ENCODE data around the gene ZNF655. TPM values are rescaled to one million over a fixed set of nuclear protein-coding genes. Genes with fewer than 3 reads are reported as not detected.

The ZNF655 gene
- total and polyA plus RNA-seq, 2 experiments from 2014 or later = 20.6 to 55.8 TPM

GRCh38 chr7:99525713-99526440, 32.6 kb upstream of the ZNF655 start:
- peaks cover 66% of the 10 kb centered on the region for H3K36me3 Mint-ChIP-seq (ENCODE audit: low read depth)
- no peaks in the 10 kb centered on the region for H3K4me1 Mint-ChIP-seq
- Histone ChIP-seq H4K20me1 (replicated peaks; ENCODE audit: insufficient read depth) (no peaks in the 10 kb centered on the region; the same call in 1 of the 2 replicates), H3F3A (replicated peaks; ENCODE audit: low read depth) (peaks cover 2% of the 10 kb centered on the region; the same call in 1 of the 2 replicates), H3K4me1 (ENCODE audit: insufficient read depth) (no peaks in the 10 kb centered on the region), H3K36me3 (ENCODE audit: insufficient read depth) (peaks cover 20% of the 10 kb centered on the region), H3K27ac (ENCODE audit: low read depth) (no peak overlapping the region), H3K4me3 (no peak overlapping the region), H2AFZ (no peak overlapping the region), H3K4me2 (no peak overlapping the region), H3K79me2 (replicated peaks; ENCODE audit: insufficient read depth) (no peaks in the 10 kb centered on the region), H3K27me3 (ENCODE audit: insufficient read depth) (no peaks in the 10 kb centered on the region), H3K9me2 (ENCODE audit: insufficient read depth) (peaks cover 6% of the 10 kb centered on the region; the same call in 1 of the 2 replicates)
- no peak overlapping the region for H3K4me3 Mint-ChIP-seq
- no peak overlapping the region for H3K27ac Mint-ChIP-seq
- peaks cover 17% of the 10 kb centered on the region for H3K27me3 Mint-ChIP-seq (ENCODE audit: insufficient read depth, low read depth, poor library complexity)
- DNase-seq (ENCODE audit: low spot score) (peak; percentile 54), ATAC-seq (peak; percentile 68)
- TF ChIP-seq ETS1 (IDR thresholded peaks at IDR 0.05) (no peak), CREB1 (CRISPR knock-in tag; IDR thresholded peaks at IDR 0.05; ENCODE audit: low read depth) (no peak), ZNF331 (CRISPR knock-in tag; IDR thresholded peaks at IDR 0.05; ENCODE audit: low read depth) (no peak), CTCF (conservative IDR thresholded peaks at IDR 0.05; ENCODE audit: low read depth in 2 of 2) (peak; percentile 63 to 79)
- TF ChIP-seq, protein P1, sequence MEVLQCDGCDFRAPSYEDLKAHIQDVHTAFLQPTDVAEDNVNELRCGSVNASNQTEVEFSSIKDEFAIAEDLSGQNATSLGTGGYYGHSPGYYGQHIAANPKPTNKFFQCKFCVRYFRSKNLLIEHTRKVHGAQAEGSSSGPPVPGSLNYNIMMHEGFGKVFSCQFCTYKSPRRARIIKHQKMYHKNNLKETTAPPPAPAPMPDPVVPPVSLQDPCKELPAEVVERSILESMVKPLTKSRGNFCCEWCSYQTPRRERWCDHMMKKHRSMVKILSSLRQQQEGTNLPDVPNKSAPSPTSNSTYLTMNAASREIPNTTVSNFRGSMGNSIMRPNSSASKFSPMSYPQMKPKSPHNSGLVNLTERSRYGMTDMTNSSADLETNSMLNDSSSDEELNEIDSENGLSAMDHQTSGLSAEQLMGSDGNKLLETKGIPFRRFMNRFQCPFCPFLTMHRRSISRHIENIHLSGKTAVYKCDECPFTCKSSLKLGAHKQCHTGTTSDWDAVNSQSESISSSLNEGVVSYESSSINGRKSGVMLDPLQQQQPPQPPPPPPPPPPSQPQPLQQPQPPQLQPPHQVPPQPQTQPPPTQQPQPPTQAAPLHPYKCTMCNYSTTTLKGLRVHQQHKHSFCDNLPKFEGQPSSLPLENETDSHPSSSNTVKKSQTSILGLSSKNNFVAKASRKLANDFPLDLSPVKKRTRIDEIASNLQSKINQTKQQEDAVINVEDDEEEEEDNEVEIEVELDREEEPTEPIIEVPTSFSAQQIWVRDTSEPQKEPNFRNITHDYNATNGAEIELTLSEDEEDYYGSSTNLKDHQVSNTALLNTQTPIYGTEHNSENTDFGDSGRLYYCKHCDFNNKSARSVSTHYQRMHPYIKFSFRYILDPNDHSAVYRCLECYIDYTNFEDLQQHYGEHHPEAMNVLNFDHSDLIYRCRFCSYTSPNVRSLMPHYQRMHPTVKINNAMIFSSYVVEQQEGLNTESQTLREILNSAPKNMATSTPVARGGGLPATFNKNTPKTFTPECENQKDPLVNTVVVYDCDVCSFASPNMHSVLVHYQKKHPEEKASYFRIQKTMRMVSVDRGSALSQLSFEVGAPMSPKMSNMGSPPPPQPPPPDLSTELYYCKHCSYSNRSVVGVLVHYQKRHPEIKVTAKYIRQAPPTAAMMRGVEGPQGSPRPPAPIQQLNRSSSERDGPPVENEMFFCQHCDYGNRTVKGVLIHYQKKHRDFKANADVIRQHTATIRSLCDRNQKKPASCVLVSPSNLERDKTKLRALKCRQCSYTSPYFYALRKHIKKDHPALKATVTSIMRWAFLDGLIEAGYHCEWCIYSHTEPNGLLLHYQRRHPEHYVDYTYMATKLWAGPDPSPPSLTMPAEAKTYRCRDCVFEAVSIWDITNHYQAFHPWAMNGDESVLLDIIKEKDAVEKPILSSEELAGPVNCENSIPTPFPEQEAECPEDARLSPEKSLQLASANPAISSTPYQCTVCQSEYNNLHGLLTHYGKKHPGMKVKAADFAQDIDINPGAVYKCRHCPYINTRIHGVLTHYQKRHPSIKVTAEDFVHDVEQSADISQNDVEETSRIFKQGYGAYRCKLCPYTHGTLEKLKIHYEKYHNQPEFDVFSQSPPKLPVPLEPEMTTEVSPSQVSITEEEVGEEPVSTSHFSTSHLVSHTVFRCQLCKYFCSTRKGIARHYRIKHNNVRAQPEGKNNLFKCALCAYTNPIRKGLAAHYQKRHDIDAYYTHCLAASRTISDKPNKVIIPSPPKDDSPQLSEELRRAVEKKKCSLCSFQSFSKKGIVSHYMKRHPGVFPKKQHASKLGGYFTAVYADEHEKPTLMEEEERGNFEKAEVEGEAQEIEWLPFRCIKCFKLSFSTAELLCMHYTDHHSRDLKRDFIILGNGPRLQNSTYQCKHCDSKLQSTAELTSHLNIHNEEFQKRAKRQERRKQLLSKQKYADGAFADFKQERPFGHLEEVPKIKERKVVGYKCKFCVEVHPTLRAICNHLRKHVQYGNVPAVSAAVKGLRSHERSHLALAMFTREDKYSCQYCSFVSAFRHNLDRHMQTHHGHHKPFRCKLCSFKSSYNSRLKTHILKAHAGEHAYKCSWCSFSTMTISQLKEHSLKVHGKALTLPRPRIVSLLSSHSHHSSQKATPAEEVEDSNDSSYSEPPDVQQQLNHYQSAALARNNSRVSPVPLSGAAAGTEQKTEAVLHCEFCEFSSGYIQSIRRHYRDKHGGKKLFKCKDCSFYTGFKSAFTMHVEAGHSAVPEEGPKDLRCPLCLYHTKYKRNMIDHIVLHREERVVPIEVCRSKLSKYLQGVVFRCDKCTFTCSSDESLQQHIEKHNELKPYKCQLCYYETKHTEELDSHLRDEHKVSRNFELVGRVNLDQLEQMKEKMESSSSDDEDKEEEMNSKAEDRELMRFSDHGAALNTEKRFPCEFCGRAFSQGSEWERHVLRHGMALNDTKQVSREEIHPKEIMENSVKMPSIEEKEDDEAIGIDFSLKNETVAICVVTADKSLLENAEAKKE (CRISPR knock-in tag; IDR thresholded peaks at IDR 0.05) = no peak
- peaks cover 35% of the 10 kb centered on the region for H3K9me3 Mint-ChIP-seq

Measured in GM23338 (cell line).